Stimulated activated CD8-positive, alpha-beta memory T cell treated with anti-CD3 and anti-CD28 coated beads, Interleukin-2, amount 100 ng/mL, for 1 hour (primary cell): ENCODE measurements around the gene NACAD.

Experiments
- DNase-seq, 2 donors: peaks; one replicate each; pipeline ENCODE4 v3.0.0-alpha.2; 2020; ENCODE audit warnings: low read depth in 2 of 2

NACAD gene

DNA sequence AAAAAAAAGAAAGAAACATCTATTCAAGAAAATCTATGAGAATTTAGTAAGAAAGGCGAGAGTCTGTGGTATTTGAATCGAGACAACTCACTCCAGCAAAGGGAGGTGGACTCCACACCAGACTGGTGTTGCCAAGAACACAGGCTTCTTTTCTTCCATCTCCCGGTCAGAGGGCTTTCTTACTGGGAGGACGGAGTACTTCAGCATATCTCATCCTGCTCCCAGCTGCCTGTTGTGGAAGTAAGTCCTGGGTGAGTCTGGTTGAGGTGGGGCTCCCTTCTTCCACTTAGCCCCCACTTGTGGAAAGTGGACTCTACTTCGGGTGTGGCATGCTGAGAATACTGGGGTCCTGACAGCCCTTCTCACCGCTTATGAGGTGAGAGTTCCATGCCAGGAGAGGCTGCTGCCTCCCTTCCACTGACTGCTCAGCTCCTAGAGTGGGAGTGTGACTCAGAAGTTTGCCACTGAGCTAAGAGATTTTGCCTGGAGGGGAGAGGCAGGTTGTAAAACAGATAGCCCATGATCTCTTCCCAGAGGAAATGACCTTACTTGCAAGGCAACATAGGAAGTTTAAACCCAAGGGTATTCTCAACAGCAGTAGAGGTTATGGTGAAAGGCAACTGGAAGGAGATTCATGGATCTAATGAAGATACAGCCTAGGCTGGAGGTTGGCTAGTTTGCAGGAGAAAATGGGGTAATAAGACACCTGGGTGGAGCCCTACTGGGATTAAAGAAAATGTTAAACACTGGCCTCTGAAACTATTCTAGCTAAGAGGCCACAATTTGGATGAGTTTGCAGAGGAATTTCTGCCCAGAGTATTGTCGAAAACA is 3.5 kb upstream of the NACAD start:
- DNase-seq: no peak

DNA sequence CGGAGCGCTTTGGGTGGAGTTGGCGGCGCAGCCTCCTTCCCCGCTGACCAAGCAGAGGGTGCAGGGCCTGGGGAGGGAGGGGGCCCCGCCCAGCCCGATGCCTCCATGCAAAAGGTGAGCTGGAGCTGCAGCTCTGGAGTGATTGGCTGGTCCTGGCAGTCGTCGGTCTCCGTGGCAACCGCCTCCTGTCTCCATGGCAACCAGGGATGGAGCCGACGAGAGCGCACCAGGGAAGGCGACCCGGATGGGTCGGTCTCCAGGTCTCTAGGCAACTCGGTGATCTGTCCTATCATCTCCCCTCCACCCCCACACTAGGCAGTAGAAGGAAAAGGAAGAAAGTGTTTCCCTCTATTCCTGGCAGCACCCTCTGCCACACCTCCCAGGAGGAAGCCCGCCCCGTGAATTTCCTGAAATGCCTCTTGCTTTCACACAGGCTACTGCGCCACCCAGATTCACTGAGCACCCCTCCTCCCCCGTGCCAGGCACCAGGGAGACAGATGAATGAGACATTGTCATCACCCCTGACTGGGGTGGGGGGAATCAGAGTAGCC is 647 bp upstream of the NACAD start:
- peak in 1 of 2 donors; percentile 24 for DNase-seq

DNA sequence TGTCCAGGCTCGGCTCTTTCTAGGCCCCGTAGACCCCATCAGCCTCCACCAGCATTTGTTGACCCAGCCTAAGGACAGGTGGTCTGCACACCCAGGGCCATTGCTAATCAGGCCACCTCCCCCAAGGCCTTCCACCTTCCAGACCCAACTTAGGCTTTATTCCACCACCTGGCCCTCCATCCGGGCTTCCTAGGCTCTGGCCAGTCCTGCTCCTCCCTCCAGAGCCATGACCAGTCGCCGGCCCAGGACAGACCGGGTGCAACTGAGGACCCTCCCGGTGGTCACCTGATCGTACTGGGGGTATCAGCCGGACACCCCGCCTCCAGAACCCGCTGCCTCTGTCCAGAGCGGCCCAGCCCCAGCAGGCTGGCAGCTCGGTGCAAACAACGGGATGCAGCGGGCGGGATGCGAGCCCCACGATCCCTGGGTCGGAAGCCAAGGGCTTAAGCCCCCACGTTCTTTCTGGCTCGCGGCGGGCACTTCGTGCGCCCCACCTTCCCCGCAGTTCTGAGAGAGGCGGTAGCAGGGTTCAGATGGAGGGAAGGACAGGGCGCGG is 545 bp downstream of the NACAD start:
- no peak for DNase-seq

DNA sequence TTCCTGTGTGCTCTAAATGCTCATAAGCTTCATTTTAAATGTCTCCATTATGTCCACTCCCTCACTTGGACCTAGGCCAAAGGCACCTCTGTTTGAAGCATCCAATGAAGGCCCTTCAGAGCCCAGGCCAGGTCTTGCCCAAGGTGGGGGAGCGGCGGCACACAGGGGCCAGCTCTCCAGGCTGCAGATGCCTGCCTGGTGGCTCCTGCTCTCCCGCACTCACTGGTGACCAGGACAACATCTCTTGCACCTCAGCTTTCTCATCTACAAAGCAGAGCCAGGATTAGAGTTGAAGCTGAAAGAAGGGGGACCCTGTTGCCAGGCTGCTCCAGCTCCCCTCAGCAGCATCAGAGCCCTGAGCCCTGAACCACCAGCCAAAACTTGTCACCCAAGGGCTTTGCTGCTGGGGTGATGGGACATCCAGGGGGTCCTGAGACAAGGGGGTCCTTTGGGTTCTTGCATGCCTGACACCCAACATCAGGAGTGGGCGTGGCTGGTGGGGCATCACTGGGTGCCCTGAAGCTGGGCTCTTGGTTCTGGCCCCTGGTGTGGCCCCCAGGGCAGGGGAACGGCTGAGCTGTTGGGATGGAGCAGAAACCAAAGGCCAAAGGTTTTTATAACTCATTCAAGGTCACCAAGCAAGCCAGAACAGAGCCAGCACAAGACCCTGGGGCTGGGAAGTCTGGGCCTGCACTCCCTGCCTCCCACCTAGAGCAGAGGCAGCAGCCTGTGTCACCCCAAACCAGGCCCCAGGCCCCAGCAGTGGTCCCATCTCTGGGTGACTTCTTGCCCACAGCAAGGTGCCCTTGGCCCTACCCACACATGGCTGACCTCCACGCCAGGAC is 1.2 kb downstream of the NACAD start:
- DNase-seq: no peak

DNA sequence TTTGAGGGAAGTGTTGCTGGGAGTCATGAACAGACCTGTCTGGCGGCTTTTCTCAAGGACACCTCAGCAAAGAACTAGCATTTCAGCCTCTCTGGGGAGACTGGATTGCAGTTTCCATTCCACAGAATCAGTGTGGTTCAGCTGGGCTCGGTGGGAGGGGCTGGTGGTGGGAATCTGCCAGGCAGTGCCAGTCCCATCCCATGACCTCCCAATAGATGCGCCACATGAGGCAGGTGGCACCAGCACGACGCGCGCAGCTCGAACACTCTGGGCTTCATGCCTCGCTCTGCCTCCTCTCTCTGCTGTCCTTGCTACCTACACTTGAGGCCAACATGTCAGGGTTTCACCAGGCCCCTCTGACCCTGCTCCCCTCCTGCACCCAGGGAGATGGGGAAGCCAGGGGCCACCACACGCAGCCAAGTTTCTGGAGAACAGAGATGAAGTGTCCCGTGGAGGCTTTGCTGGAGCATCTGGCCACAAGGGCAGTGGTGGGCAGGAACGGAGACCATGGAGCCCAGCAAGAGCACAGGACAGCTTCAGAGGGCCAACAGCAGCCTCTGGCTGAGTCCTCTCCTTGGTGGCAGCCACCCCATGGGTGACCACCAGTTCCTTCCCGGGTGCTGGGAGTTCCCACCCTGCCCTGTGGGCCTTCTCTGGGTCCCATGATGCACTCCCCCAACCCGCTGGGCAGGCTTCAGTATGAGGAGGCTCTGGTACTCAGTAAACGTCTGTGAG is 2.3 kb downstream of the NACAD start:
- DNase-seq: no peak

DNA sequence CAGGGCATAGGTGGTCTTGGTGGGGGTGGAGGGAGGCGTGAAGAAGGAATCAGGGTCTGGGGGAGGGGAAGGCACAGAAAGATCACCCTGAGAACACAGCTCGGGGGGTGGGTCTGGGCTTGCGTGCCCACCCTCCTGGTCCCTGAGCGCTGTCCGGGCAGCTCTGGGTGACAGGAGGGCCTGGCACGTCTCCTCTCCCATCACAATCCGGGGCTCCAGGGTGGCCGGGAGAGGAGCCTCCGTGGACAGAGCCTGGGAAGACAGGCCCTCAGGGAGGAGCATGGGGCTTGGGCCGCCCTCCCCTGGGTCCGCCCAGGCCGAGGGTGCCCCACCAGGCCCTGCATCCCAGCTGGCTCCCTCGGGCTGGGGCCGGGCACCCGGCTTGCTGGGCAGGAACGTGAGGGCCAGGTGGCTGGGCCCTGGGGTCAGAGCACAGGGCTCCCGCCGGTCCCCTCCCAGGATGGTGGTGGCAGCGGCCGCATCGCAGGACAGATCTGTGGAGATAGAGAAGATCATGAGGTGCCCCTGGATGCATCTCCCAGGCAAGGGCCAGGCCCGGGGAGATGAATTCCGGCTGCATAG is 3.1 kb downstream of the NACAD start:
- DNase-seq: no peak

DNA sequence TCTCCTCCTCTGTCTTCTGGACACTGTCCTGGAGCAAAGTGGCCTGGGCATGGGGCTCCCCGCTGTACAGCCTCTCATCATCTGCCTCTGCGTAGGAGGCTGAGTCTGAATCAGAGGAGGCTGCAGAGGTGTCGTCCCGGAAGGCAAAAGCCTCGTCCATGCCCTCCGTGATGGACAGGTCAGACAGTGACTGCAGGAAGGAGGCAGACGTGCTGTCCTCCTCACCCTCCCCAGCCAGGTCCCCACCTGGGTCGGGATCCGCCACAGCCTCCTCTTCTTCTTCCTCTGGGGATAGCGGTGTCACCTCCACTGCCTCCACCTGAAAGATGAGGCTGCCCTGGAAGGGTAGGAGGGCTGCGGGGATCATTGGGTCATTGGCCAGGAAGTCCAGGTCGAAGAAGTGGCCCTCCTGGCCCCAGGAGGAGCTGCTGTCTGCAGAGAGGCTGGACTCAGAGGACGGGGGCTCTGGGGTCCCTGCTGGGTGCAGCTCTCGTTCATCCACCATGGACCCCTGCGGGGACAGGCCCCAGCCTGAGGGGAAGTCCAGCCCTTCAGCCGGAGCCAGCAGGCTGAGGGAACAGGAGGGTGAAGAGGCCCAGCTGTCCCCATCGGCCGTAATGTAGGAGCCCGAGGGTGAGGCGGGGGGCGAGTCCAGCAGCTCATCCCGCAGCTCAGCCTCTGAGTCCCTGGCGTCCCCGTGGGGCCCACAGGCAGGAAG is 3.7 kb downstream of the NACAD start:
- no peak for DNase-seq

DNA sequence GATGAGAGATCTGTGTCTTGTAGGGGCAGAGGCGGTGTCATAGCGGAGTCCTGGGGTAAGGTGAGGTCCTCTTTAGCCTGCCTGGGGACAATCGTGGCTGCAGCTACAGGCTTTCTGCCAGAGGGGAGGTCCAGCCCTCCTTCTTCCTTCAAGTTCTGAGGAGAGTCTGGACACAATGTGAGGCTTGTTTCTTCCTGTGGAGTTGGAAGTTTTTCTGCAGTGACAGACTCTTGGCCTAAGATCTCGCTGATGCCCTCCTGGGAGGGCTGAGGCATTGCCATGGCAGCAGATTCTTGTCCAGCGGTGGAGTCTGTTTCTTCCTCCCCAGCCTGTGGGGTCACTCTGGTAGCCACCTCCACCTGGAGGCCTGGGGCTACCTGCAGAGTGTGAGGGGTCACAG is 4.4 kb downstream of the NACAD start:
- DNase-seq: no peak

DNA sequence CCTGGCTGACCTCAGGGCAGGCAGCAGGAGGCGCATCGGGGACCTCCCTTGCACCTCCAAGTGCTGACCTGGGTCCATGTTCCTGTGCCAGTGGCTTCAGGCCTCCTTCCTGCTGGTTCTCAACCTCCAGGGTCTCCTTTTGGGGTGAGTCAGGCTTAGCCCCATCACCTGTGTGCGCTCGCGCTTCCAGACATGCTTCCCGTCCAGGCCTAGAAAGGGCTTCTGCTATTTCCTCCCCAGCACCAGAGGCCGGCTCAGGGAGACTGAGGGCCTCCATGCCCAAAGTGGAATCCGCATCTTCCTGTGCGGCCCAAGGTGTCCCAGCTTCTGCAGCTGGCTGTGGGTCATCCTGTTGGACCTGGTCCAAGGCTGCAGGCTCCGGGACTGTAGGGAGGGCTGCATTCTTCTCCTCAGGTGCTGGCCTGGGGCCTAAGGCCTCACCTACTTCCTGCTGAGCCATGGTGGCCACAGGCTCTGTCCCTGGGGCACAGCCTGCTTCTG is 5.9 kb downstream of the NACAD start:
- DNase-seq: no peak

DNA sequence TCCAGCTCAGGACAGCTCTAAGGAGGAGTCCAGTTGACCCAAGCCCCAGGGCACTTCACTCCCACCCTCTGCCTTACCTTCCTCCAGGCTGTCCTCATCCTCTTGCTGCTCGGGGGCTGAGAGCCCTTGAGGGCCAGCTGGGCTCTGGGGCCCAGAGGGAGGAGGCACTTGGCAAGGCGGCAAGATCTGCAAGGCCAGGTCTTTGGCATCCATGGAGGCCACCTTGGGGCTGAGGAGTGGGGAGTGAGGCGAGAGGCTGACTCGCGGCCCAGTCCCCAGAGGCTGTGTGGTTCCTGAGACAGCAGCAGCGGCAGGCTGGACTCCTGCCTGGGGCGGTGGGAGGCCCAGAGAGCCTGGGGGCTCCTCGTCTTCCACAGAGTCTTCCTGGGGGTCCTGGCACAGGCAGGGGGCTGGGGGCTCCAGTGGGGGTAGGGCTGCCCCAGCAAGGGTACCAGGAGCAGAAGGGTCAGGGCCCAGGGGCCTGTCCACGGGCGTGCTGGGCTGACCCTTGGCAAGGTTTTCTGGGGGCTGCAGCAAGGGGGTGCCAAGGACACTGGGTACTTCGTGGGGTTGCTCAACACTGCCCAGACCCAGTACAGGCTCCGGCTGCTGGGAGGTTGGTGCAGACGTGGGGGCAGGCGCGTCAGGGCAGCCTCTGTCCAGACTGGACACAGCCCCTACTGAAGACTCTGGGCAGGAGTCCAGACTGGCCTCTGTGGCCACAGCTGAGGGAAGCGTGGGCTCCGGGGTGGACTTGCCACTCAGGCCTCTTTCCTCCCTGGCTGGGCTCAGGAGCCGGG is 6.5 kb downstream of the NACAD start:
- DNase-seq: no peak

DNA sequence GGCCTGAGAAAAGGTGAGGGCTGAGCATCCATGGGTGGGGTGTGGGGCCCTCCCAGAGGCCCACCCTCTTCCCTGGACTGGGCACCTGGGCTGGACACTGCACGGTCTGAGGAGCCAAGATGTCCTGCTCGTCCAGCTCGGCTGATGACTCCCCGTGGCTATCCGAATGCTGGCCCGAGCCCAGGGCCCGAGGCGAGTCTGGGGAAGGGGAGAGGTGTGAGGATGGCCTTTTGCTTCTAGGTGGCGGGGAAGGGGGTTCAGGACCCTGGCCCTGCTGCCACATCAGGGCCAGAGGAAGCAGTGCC is 7.1 kb downstream of the NACAD start:
- DNase-seq: no peak

DNA sequence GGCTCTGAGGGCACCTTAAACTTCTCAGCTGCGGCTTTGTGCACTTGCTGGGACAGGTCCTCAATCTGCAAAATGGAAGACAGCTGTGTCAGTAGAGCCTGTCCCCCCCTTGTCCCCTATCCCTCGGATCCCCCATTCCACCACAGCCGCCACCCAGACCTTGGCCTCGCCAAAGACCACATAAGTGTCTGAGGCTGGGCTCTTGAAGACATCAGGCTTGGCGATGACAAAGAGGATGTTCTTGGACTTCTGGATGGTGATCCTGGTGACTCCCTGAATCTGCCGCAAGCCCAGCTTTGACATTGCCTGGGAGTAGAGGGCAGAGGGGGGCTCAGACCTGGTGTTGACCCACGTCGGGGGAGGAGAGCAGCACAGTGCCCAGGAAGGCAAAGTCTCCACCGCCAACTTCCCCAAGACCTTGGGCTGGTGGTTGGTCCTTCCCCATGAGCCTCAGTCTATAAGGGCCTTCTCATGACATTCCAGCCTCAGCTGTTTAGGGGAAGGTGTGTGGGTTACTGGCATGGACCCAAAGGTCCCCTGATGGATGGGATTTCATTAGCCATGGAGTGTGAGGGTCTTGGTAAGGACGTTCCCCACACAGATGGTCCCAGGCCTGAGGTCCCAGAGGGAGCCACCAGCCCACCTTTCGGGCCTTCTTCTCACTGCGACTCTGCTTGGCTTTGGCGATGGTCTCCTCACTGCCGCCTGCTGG is 7.7 kb downstream of the NACAD start:
- no peak for DNase-seq

DNA sequence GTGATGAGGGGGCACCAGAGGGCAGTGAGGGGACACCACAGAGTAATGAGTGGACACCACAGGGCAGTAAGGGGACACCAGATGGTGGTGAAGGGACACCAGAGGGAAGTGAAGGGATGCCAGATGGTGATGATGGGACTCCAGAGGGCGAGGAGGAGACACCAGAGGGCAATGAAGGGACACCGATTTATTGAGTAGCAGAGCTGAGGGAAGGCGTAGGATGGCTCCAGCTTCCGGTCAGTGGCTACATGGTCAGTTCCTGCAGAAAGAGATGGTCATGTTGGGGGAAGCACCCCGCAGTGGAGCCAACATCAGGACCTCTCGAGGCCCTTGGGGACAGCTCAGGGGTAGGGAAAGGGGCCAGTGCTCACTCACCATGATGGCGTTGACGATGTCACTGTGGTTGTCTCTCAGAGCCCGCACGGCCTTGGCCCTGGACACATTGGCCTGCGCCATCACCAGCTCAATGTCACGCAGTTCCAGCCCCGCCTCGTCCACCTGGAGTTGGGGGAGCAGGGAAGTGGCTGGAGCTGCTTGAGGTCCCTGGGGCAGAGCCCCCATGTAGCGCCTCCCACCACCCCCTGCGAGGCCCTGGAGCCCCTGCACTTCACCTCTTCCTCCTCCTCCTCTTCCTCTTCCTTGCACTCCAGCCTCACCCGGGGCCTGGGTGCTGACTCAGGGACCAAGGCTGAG is 8.4 kb downstream of the NACAD start:
- no peak for DNase-seq

DNA sequence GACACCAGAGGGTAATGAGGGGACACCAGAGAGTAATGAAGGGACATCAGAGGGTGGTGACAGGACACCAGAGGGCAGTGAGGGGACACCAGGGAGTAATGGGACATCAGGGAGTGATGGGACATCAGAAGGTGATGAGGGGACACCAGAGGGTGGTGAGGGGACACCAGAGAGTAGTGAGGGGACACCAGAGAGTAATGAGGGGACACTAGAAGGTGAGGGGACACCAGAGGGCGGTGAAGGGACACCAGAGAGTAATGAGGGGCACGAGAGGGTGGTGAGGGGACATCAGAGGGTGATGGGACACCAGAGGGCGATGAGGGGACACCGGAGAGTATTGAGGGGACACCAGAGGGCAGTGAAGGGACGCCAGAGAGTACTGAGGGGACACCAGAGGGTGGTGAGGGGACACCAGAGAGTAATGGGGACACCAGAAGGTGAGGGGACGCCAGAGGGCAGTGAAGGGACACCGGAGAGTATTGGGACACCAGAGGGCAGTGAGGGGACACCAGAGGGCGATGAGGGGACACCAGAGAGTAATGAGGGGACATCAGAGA is 10.6 kb downstream of the NACAD start:
- DNase-seq: no peak

DNA sequence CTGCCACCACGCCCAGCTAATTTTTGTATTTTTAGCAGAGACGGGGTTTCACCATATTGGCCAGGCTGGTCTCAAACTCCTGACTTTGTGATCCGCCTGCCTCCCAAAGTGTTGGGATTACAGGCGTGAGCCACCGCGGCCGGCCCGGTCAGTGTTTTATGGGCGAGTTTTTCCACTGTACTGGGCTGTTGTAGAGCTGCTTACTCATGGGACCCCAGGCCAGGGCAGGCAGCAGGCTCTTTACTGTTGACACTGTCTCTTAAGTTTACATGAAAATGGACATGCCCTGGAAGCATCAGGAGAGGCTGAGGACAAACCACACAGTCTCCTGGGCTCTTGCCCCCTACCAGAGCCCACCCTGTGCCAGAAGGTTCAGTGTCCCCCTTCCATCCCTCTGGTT is 11.2 kb downstream of the NACAD start:
- DNase-seq: no peak

DNA sequence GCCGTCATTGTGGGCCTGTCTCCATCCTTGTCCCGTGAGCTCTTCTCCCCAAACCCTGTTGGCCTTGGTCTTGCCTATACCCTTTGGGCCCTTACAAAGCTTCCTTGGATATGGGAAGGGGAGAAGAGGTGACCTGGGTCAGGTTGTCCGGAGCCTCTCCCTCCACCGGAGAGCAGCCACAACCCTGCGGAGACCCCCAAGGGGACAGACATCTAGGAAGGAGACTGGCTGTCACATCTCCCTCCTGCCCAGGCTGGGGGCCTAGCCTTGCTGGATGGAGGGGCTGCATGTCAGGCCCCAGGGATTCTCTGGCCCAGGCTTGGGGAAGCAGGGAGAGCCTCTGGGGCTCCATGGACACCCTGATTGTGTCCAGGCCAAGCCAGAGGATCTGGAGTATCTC is 11.8 kb downstream of the NACAD start:
- DNase-seq: no peak

DNA sequence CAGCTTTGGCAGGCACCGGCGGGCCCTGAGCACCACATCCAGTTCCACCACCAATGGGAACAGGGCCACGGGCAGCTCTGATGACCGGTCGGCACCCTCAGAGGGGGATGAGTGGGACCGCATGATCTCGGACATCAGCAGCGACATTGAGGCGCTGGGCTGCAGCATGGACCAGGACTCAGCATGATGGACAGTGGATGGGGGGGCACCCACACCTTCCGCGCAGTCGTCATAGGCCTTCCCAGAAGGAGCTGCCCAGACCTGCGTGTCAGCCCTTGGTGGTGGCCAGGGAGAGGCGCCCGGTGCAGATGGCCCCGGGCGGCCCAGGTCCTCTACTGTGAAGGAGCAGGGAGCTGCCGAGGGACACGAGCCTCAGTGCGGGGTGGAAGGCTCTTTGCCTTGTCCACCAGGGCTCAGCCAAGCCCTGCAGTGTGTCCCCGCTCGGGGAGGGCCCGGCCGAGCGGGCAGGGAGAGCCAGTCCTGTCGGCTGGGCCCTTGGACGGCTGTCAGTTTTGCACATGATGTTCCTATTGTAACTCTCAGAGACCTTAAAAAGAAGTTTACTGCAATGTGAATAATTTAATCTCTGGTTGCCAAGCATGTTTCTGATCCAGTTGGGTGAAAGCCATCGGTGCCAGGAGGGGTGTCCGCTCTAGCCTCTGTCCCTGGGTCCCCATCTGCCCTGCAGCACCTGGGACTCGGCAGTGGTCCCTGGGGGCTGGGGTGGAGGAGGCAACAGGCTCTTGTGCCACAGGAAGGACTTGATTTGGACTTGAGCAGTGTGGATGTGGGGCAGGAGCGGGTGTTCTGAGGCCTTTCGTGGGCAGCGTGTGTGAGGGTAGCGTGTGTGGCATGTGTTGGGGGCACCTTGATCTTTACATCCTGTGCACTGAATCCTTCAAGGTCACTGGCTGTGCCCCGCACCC is 12.6 kb downstream of the NACAD start:
- DNase-seq: no peak
